PC-9 (cell line): ENCODE results near the gene ILDR1.

Source experiments
- CTCF ChIP-seq: fragments of 200-600 bp; sonication (generic); conservative IDR thresholded peaks from 2 replicates; pipeline ENCODE4 v1.6.1; 2017; ENCODE audit warnings: mixed run types, antibody characterized with exemption, mild to moderate bottlenecking, moderate library complexity
- EZH2 ChIP-seq: fragments of 200-600 bp; sonication (generic); IDR thresholded peaks from 2 replicates; pipeline ENCODE4 v1.8.0; 2017; ENCODE audit warnings: antibody characterized with exemption, low read depth

GRCh38 chr3:121957674-121958415, 64.2 kb downstream of the ILDR1 start:
- TF ChIP-seq CTCF = no peak
- no peak for TF ChIP-seq EZH2
